Measurements from ENCODE around the gene PIGW. TPM values are rescaled to one million over a fixed set of nuclear protein-coding genes. Genes with fewer than 3 reads are reported as not detected.

The PIGW gene
- total RNA-seq, 3 donors from 2014 or later (not counting 1 experiment from before 2014, with no cell fraction given): 4.6 to 8.3 (median 5.0) TPM

- H3K36me3 Mint-ChIP-seq: no peaks in the 10 kb centered on the region
- no peak overlapping the region for H3K27ac Mint-ChIP-seq
- Histone ChIP-seq H3K4me1 (ENCODE audit: control insufficient read depth, insufficient read depth, low read length) (no peaks in the 10 kb centered on the region), H3K36me3 (ENCODE audit: control insufficient read depth, insufficient read depth, low read length) (peaks cover 3% of the 10 kb centered on the region), H3K27ac (ENCODE audit: low read length) (no peak overlapping the region), H3K4me3 (ENCODE audit: low read length) (no peak overlapping the region), H3K9me3 (ENCODE audit: control insufficient read depth, insufficient read depth, low read length) (no peaks in the 10 kb centered on the region), H3K27me3 (ENCODE audit: control insufficient read depth, insufficient read depth, low read length) (no peaks in the 10 kb centered on the region)
- no peak for TF ChIP-seq CTCF (IDR thresholded peaks at IDR 0.05)
- DNase-seq: no peak
- H3K4me3 Mint-ChIP-seq: no peak overlapping the region
- no peak for ATAC-seq
- H3K4me1 Mint-ChIP-seq: no peaks in the 10 kb centered on the region
- no peaks in the 10 kb centered on the region for H3K27me3 Mint-ChIP-seq (ENCODE audit: low read depth in 2 of 2)
- H3K9me3 Mint-ChIP-seq: no peaks in the 10 kb centered on the region
- 100% methylated on average over 3 of the region's 3 CpGs for WGBS (ENCODE audit: insufficient coverage)
- intact Hi-C loops (cut with micrococcal nuclease): no loop called here
Measured at GRCh38 chr17:36514856-36515255, 19.9 kb upstream of the PIGW start.

- H3K9me3 ChIP-seq (ENCODE audit: control insufficient read depth, insufficient read depth, low read length): no peaks in the 10 kb centered on the region
- Mint-ChIP-seq H3K4me1 (no peaks in the 10 kb centered on the region), H3K9me3 (no peaks in the 10 kb centered on the region), H3K4me3 (no peak overlapping the region), H3K27ac (no peak overlapping the region), H3K36me3 (no peaks in the 10 kb centered on the region), H3K27me3 (ENCODE audit: low read depth in 2 of 2) (no peaks in the 10 kb centered on the region)
- H3K36me3 ChIP-seq (ENCODE audit: control insufficient read depth, insufficient read depth, low read length): peaks cover 5% of the 10 kb centered on the region
- no peak overlapping the region for H3K4me3 ChIP-seq (ENCODE audit: low read length)
- H3K27me3 ChIP-seq (ENCODE audit: control insufficient read depth, insufficient read depth, low read length): no peaks in the 10 kb centered on the region
- H3K27ac ChIP-seq (ENCODE audit: low read length): no peak overlapping the region
- 98% methylated on average over 3 of the region's 4 CpGs for WGBS (ENCODE audit: insufficient coverage)
- no peak for DNase-seq
- no peak for TF ChIP-seq CTCF (IDR thresholded peaks at IDR 0.05)
- no peaks in the 10 kb centered on the region for H3K4me1 ChIP-seq (ENCODE audit: control insufficient read depth, insufficient read depth, low read length)
- intact Hi-C loops (cut with micrococcal nuclease): no loop called here
- no peak for ATAC-seq
Measured at GRCh38 chr17:36515837-36516236, 18.9 kb upstream of the PIGW start.

GRCh38 chr17:36523113-36523512, 11.7 kb upstream of the PIGW start:
- no peak for ATAC-seq
- Mint-ChIP-seq H3K4me3 (no peak overlapping the region), H3K27me3 (ENCODE audit: low read depth in 2 of 2) (no peaks in the 10 kb centered on the region), H3K36me3 (peaks cover 17% of the 10 kb centered on the region), H3K9me3 (no peaks in the 10 kb centered on the region), H3K4me1 (no peaks in the 10 kb centered on the region), H3K27ac (no peak overlapping the region)
- WGBS (ENCODE audit: insufficient coverage): 96% methylated on average over 2 of the region's 2 CpGs
- no peak for DNase-seq
- Histone ChIP-seq H3K4me1 (ENCODE audit: control insufficient read depth, insufficient read depth, low read length) (no peaks in the 10 kb centered on the region), H3K36me3 (ENCODE audit: control insufficient read depth, insufficient read depth, low read length) (peaks cover 44% of the 10 kb centered on the region), H3K4me3 (ENCODE audit: low read length) (no peak overlapping the region), H3K27me3 (ENCODE audit: control insufficient read depth, insufficient read depth, low read length) (no peaks in the 10 kb centered on the region), H3K27ac (ENCODE audit: low read length) (no peak overlapping the region), H3K9me3 (ENCODE audit: control insufficient read depth, insufficient read depth, low read length) (no peaks in the 10 kb centered on the region)
- intact Hi-C loops (cut with micrococcal nuclease): no loop called here
- no peak for TF ChIP-seq CTCF (IDR thresholded peaks at IDR 0.05)

- H3K36me3 Mint-ChIP-seq: peaks cover 17% of the 10 kb centered on the region
- Histone ChIP-seq H3K4me1 (ENCODE audit: control insufficient read depth, insufficient read depth, low read length) (no peaks in the 10 kb centered on the region), H3K4me3 (ENCODE audit: low read length) (no peak overlapping the region), H3K9me3 (ENCODE audit: control insufficient read depth, insufficient read depth, low read length) (no peaks in the 10 kb centered on the region), H3K27ac (ENCODE audit: low read length) (no peak overlapping the region), H3K36me3 (ENCODE audit: control insufficient read depth, insufficient read depth, low read length) (peaks cover 46% of the 10 kb centered on the region), H3K27me3 (ENCODE audit: control insufficient read depth, insufficient read depth, low read length) (no peaks in the 10 kb centered on the region)
- intact Hi-C loops (cut with micrococcal nuclease): no loop called here
- TF ChIP-seq CTCF (IDR thresholded peaks at IDR 0.05): no peak
- H3K27me3 Mint-ChIP-seq (ENCODE audit: low read depth in 2 of 2): no peaks in the 10 kb centered on the region
- H3K27ac Mint-ChIP-seq: peak overlapping the region in 1 of 2 donors; percentile 44
- H3K9me3 Mint-ChIP-seq: no peaks in the 10 kb centered on the region
- H3K4me3 Mint-ChIP-seq: no peak overlapping the region
- 86% methylated on average over 4 of the region's 4 CpGs for WGBS (ENCODE audit: insufficient coverage)
- DNase-seq (no peak), ATAC-seq (no peak)
- H3K4me1 Mint-ChIP-seq: peaks cover 0 to 3% of the 10 kb centered on the region in 2 donors
Measured at GRCh38 chr17:36524428-36524876, 10.3 kb upstream of the PIGW start.
